PC-9 (cell line): ENCODE results near the gene MACROH2A1. TPM values are rescaled to one million over a fixed set of nuclear protein-coding genes. Genes with fewer than 3 reads are reported as not detected.

ENCODE experiments used
- BruUV-seq: library from RNA; stranded (reverse); fragments of 400-500 nt; replicated peaks from 2 replicates; lab custom pipeline; 2021; lab: Mats Ljungman, UMichigan
- CTCF ChIA-PET: fragments of 300-600 bp; sonication (Branson Sonifier 250); formaldehyde crosslinking; loops from one replicate; lab custom pipeline; 2022; ENCODE audit warnings: antibody characterized with exemption; lab: Charles Lee
- POLR2A ChIA-PET: fragments of 300-600 bp; sonication (Branson Sonifier 250); formaldehyde crosslinking; loops from one replicate; lab custom pipeline; 2022; ENCODE audit warnings: antibody characterized with exemption; ENCODE audit not compliant: unreplicated experiment; lab: Charles Lee
- DNase-seq, 2 experiments: peaks; one replicate each; pipeline versions ENCODE4 v3.0.0 to v3.0.0-alpha.2; 2015 to 2022; ENCODE audit warnings: mixed read lengths in 1 of 2
- H2AFZ ChIP-seq: fragments of 200-600 bp; sonication (generic); 2 replicates; pipeline ENCODE4 v1.8.1; 2017; ENCODE audit warnings: antibody characterized with exemption
- H3F3A ChIP-seq: fragments of 200-600 bp; sonication (generic); 2 replicates; pipeline ENCODE4 v1.8.1; 2017; ENCODE audit warnings: antibody characterized with exemption, mild to moderate bottlenecking, low read depth; ENCODE audit not compliant: insufficient read depth
- H3K27ac ChIP-seq: fragments of 200-600 bp; sonication (generic); 2 replicates; pipeline ENCODE4 v1.6.1; 2016; ENCODE audit warnings: mixed run types
- H3K27me3 ChIP-seq: fragments of 200-600 bp; sonication (generic); 2 replicates; pipeline ENCODE4 v1.6.1; 2016; ENCODE audit warnings: low read depth, mixed run types; ENCODE audit not compliant: insufficient read depth
- H3K36me3 ChIP-seq: fragments of 200-600 bp; sonication (generic); 2 replicates; pipeline ENCODE4 v1.6.1; 2016; ENCODE audit warnings: low read depth, mixed run types
- H3K4me1 ChIP-seq: fragments of 200-600 bp; sonication (generic); replicated peaks from 2 replicates; pipeline ENCODE4 v1.6.1; 2016; ENCODE audit warnings: mixed run types; ENCODE audit not compliant: insufficient read depth
- H3K4me2 ChIP-seq: fragments of 200-600 bp; sonication (generic); 2 replicates; pipeline ENCODE4 v1.6.1; 2017; ENCODE audit warnings: mixed run types
- H3K4me3 ChIP-seq: fragments of 200-600 bp; sonication (generic); 2 replicates; pipeline ENCODE4 v1.6.1; 2016; ENCODE audit warnings: mixed run types
- H3K79me2 ChIP-seq: fragments of 200-600 bp; sonication (generic); 2 replicates; pipeline ENCODE4 v1.6.1; 2017; ENCODE audit warnings: low read depth, mixed run types
- H3K9me2 ChIP-seq: fragments of 200-600 bp; sonication (generic); 2 replicates; pipeline ENCODE4 v1.8.1; 2017; ENCODE audit warnings: mild to moderate bottlenecking; ENCODE audit not compliant: insufficient read depth
- H3K9me3 ChIP-seq: fragments of 200-600 bp; sonication (generic); 2 replicates; pipeline ENCODE4 v1.8.1; 2016; ENCODE audit warnings: low read depth; ENCODE audit not compliant: insufficient read depth
- H4K20me1 ChIP-seq: fragments of 200-600 bp; sonication (generic); 2 replicates; pipeline ENCODE4 v1.8.1; 2017; ENCODE audit not compliant: insufficient read depth
- EZH2 ChIP-seq: fragments of 200-600 bp; sonication (generic); IDR thresholded peaks from 2 replicates; pipeline ENCODE4 v1.8.0; 2017; ENCODE audit warnings: antibody characterized with exemption, low read depth
- intact Hi-C: fragments of 100-400 bp; cut with micrococcal nuclease; formaldehyde crosslinking; loops from one replicate; pipeline ENCODE4 v1.10.0; 2022; ENCODE audit not compliant: unreplicated experiment
- total RNA-seq: library from RNA; stranded (reverse); gene quantifications from 2 replicates; pipeline ENCODE4 v1.2.3, GENCODE V29; 2021
- TF ChIP-seq, protein P1 (sequence below): fragments of 200-600 bp; sonication (generic); conservative IDR thresholded peaks from 2 replicates; pipeline ENCODE4 v1.6.1; 2017; ENCODE audit warnings: mixed run types, antibody characterized with exemption, mild to moderate bottlenecking, moderate library complexity

Gene MACROH2A1
- total RNA-seq, 1 experiment from 2014 or later: 223 TPM

- peaks cover 18% of the 10 kb centered on the region for H4K20me1 ChIP-seq
- H3K27ac ChIP-seq: no peak overlapping the region
- intact Hi-C loops: loop anchor here (10.0 kb wide), 1 partner anchor 71 kb away; no protein-coding TSS in a partner anchor
- H3K27me3 ChIP-seq: no peaks in the 10 kb centered on the region
- H3K9me2 ChIP-seq: no peaks in the 10 kb centered on the region
- no peak overlapping the region for H3K4me2 ChIP-seq
- ChIA-PET CTCF (no interaction called here), POLR2A (interaction anchor here (0.6 kb wide), 1 partner anchor 24 kb away, joined by 3 read pairs; no protein-coding TSS in a partner anchor)
- no peaks in the 10 kb centered on the region for H3K9me3 ChIP-seq
- H3K4me1 ChIP-seq: no peaks in the 10 kb centered on the region
- H3K79me2 ChIP-seq: no peaks in the 10 kb centered on the region
- TF ChIP-seq EZH2: no peak
- TF ChIP-seq, protein P1, sequence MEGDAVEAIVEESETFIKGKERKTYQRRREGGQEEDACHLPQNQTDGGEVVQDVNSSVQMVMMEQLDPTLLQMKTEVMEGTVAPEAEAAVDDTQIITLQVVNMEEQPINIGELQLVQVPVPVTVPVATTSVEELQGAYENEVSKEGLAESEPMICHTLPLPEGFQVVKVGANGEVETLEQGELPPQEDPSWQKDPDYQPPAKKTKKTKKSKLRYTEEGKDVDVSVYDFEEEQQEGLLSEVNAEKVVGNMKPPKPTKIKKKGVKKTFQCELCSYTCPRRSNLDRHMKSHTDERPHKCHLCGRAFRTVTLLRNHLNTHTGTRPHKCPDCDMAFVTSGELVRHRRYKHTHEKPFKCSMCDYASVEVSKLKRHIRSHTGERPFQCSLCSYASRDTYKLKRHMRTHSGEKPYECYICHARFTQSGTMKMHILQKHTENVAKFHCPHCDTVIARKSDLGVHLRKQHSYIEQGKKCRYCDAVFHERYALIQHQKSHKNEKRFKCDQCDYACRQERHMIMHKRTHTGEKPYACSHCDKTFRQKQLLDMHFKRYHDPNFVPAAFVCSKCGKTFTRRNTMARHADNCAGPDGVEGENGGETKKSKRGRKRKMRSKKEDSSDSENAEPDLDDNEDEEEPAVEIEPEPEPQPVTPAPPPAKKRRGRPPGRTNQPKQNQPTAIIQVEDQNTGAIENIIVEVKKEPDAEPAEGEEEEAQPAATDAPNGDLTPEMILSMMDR: no peak
- DNase-seq: no peak
- H3F3A ChIP-seq: no peaks in the 10 kb centered on the region
- no TSS peak for BruUV-seq
- H2AFZ ChIP-seq: no peak overlapping the region
- peaks cover 12% of the 10 kb centered on the region; the same call in 1 of the 2 replicates for H3K36me3 ChIP-seq
- no peak overlapping the region for H3K4me3 ChIP-seq
Measured at GRCh38 chr5:135353952-135354721, 44.9 kb downstream of the MACROH2A1 start.

DNA sequence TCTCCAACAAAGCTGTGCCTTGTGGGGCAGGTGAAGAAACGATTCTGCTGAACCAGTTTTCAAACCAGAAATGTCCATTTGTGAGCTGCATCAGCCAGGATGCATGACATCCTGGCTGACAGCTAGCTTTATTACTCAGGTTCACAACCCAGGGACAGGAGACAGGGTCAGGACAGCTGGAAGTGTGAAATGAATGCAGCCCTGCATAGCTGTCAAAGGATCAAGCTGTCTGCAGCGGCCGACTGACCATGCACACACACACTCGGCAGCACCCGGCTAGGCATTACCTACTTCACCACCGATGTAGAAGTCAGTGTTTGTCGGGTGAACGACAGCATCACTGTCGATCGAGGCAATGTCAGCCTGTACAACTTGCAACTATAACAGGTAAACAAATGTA is 48.5 kb downstream of the MACROH2A1 start:
- Histone ChIP-seq H3K27me3 (no peaks in the 10 kb centered on the region), H3K36me3 (peaks cover 12% of the 10 kb centered on the region; the same call in 1 of the 2 replicates), H3K4me3 (no peak overlapping the region), H3K4me2 (no peak overlapping the region), H3K27ac (no peak overlapping the region), H3K4me1 (no peaks in the 10 kb centered on the region), H2AFZ (no peak overlapping the region), H3F3A (no peaks in the 10 kb centered on the region; the same call in 1 of the 2 replicates), H3K79me2 (no peaks in the 10 kb centered on the region), H3K9me2 (no peaks in the 10 kb centered on the region), H4K20me1 (peaks cover 22% of the 10 kb centered on the region), H3K9me3 (no peaks in the 10 kb centered on the region)
- ChIA-PET POLR2A (no interaction called here), CTCF (no interaction called here)
- no TSS peak for BruUV-seq
- intact Hi-C loops: loop anchor here (10.0 kb wide), 1 partner anchor 74 kb away; no protein-coding TSS in a partner anchor
- DNase-seq: no peak
- TF ChIP-seq EZH2: no peak
- TF ChIP-seq, protein P1: no peak

DNA sequence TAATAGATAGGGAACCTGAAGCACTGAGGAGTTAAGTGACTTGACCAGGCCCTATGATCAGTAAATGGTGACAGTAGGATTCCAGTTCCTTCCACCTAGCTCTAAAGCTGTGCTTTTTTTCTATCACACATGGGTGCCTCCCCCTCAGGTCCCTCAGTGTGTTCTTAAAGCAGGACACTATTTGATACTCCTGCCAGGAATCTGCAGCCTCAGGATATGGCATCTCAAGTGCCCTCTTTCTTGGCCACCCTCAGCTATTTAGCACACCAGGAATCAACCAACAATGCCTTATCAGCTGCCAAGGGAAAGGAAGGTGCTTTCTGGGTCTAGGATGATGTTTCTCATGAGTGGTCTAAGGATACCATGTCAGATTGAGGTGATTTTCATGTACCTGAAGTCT is 49.1 kb downstream of the MACROH2A1 start:
- H3K9me3 ChIP-seq: no peaks in the 10 kb centered on the region
- intact Hi-C loops: loop anchor here (10.0 kb wide), 1 partner anchor 75 kb away; no protein-coding TSS in a partner anchor

More for the DNA sequence above, 49.1 kb downstream of the MACROH2A1 start:
- Histone ChIP-seq H4K20me1 (peaks cover 27% of the 10 kb centered on the region), H2AFZ (no peak overlapping the region), H3F3A (no peaks in the 10 kb centered on the region; the same call in 1 of the 2 replicates), H3K4me1 (no peaks in the 10 kb centered on the region), H3K9me2 (no peaks in the 10 kb centered on the region), H3K27ac (no peak overlapping the region), H3K36me3 (peaks cover 12% of the 10 kb centered on the region; the same call in 1 of the 2 replicates), H3K4me3 (no peak overlapping the region), H3K27me3 (no peaks in the 10 kb centered on the region), H3K4me2 (no peak overlapping the region), H3K79me2 (no peaks in the 10 kb centered on the region)
- TF ChIP-seq EZH2: no peak
- TF ChIP-seq, protein P1: no peak
- POLR2A ChIA-PET: no interaction called here
- CTCF ChIA-PET: interaction anchor here (0.9 kb wide), 1 partner anchor 76 kb away, joined by 3 read pairs; no protein-coding TSS in a partner anchor
- BruUV-seq: no TSS peak
- no peak for DNase-seq
